Measurements from ENCODE around the gene FKBP1A. TPM values are rescaled to one million over a fixed set of nuclear protein-coding genes. Genes with fewer than 3 reads are reported as not detected.
"Not testable (repeated sequence)": the region's sequence is repeated elsewhere in the genome, so short reads cannot be mapped to it uniquely, and the experiment has no call there.

Gene FKBP1A
- total RNA-seq, 1 donor from 2014 or later, result 276 TPM

DNA sequence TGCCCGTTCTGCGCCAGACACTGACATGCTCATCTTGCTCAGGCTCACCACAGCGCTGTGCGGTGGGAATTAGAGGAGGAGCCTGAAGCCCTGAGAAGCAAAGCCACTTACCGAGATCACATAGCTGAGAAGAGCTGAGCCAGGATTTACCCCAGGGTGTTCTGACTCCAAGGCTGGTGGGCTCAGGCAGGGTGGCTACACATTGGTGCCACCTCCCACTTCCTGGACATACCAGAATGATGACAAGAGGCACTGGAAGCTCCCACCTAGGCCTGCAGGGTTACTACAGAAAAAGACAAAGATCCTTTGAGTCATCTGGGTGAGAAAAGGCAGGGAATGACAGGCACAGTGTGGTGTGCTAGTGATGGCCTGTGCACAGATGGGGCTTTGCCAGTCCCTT, 24.4 kb upstream of the FKBP1A start:
- DNase-seq (ENCODE audit: low read depth in 2 of 2), result peak in 1 of 2 donors; percentile 48

GRCh38 chr20:1415667-1416468, 23.0 kb upstream of the FKBP1A start:
- peak in 1 of 2 donors; percentile 85 for DNase-seq (ENCODE audit: low read depth in 2 of 2)

DNA sequence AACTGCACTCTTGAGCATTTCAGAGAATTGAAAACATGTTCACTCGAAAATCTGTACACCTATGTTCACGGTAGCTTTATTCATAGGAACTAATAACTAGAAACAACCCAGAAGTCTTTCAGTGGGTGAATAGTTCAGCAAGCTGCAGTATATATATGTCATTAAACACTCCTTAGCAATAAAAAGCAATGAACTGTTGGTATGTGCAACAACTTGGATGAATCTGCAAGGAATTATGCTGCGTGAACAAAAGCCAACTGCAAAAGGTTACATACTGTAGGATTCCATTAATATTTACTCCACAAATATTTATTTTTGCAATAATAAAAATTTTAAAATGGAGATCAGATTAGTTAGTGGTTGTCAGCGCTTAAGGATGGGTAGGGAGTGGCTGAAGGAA, 22.1 kb upstream of the FKBP1A start:
- DNase-seq (ENCODE audit: low read depth in 2 of 2), result no peak

GRCh38 chr20:1405801-1406200, 12.9 kb upstream of the FKBP1A start:
- no peak for DNase-seq (ENCODE audit: low read depth in 2 of 2)

DNA sequence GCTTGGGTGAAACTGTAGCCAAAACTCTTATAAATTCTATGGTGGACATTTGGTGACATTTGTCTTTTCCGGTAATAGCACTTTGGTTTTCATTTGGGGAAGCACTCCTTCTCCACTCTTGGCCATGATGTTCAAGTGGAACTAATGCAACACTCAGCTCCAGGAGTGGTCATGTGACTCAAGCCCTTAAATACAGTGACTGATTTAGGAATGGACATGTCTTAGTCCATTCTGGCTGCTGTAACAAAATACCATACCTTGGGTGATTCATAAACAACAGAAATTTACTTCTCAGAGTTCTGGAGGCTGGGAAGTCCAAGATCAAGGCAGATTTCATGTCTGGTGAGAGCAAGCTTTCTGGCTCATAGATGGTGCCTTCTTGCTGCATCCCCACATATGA, 10.8 kb upstream of the FKBP1A start:
- DNase-seq (ENCODE audit: low read depth in 2 of 2), result no peak

- no peak for DNase-seq (ENCODE audit: low read depth in 2 of 2)
These were observed 9.3 kb upstream of the FKBP1A start for GRCh38 chr20:1402149-1402548.

DNA sequence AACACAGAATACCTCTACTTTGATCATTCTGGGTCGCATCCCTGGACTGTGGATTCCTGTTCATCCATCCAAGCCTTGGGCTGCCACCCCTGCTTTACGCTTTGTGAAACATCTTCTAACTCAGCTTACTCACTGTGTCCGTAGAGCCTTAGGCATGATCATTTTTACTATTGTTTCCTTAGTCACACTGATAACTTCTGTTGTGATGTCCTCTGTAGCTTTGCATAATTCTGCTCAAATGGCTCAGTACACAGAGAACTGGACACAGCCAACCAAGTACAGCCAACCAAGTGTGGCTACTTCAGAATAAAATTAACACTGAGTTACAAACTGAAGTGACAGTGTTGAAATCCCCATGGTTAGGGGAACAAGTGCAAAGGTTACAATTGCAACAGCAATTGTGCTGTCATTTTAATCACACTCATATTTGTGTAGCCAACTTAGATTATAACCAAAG, 8.6 kb upstream of the FKBP1A start:
- no peak for DNase-seq (ENCODE audit: low read depth in 2 of 2)

GRCh38 chr20:1399678-1400366, 7.0 kb upstream of the FKBP1A start:
- DNase-seq (ENCODE audit: low read depth in 2 of 2), result peak; percentile 94 to 97

- not testable (repeated sequence) for DNase-seq (ENCODE audit: low read depth in 2 of 2)
These were observed 5.3 kb upstream of the FKBP1A start for GRCh38 chr20:1398185-1398584.

DNA sequence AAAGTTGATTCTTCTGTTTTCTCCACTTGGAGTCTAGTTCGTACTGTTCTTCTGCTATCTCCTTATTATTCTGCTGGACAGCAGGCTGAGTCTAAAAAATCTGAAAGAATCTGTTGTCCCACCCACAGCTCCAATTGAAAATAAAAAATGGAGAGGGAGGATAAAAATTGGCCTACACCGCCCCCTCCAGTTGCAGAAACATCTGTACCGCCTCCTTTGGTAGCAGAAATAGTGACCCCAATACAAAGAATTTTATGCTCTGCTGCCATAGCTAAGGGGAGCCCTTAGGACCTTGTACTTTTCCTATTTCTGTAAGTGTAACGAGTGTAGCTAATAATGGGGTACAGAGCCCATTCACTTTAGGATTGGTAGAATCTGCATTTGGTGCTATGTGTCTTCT, 4.9 kb upstream of the FKBP1A start:
- DNase-seq (ENCODE audit: low read depth in 2 of 2), result no peak

GRCh38 chr20:1396702-1397101, 3.8 kb upstream of the FKBP1A start:
- peak in 1 of 2 donors; percentile 59 for DNase-seq (ENCODE audit: low read depth in 2 of 2)

DNA sequence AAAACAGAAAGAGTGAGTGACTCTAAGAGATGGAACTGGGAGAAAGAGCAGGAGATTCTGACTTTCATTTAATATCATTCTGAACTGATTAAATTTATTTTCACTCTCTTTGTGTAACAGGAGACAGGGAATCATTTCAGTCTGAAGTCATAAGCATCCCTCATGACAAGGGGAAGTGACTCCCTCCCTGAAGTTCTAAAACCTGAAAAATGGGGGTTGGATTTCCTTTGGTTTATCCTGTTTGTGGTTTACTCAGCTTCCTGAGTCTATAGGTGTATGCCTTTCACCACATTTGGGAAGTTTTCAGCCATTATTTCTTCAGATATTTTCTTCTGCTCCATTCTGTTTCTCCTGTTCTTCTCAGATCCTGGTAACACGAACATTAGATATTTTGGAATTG, 3.4 kb upstream of the FKBP1A start:
- DNase-seq (ENCODE audit: low read depth in 2 of 2), result peak; percentile 67 to 88

GRCh38 chr20:1394686-1395085, 1.8 kb upstream of the FKBP1A start:
- no peak for DNase-seq (ENCODE audit: low read depth in 2 of 2)

DNA sequence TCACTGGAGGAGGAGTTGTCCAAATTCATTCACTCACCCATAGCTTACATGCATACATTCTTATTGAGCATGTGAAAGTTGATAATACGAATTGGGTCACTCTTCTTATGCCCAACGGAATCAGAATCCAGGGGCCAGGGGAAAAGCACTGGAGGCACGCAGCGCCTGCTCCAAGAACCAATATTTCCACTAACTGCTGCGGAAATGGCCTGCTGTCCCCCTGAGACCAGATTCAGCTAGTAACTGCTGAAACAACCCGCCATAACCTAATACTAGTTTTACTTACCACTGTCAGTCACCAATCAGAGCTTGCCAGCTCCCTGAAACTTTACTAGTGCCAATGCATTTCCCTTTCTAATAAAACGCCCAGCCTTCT, 641 bp upstream of the FKBP1A start:
- DNase-seq (ENCODE audit: low read depth in 2 of 2), result peak in 1 of 2 donors; percentile 61

DNA sequence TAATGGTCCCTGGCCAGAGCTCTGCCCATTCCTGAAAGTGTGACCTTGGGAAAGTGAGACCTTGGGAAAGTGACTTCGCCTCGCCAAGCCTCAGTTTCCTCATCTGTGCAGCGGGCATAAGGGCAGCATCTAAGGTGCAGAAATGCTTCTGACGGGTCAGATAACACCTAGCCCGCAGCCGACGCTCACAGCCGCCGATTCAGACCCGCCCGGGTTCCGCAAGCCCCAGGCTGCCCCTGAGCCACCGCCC, 486 bp downstream of the FKBP1A start:
- no peak for DNase-seq (ENCODE audit: low read depth in 2 of 2)

DNA sequence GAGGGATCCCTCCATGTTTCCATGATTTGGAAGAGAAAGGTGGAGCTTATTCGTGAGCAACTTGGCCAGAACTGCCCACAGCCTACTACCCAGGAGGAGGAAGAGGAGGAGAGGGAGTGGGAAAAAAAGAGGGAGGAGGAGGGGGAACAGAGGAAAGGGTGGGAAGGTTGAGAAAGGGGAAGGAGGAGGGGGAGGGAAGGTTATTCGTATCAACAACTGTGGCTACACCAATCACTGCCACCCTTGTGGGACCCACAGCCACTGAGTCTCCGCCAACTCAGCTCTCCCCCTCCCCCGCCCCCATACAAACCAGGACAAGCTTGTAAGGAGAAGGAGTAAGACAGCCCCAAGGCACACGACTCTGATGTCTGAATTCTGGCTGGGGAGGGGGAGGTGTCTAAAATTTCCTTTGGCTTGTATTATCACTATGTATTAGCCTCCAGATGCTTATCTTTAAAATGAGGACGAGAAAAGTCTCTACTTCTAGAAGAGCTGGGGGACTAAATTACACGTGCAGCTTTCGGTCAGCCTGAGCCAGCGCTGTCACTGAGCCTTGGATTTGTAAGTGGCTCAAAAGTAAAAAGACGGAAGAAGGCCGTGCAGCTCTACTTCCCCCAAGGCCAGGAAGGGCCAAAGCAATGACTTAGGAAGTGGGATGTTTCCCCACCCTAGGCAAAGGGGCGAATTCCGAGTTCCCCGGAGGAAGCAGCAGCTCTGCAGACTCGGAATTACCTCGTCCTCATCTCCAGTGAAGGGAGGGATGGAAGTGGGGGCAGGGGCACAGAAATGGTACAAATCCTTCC, 1.0 kb downstream of the FKBP1A start:
- peak in 1 of 2 donors; percentile 95 for DNase-seq (ENCODE audit: low read depth in 2 of 2)

DNA sequence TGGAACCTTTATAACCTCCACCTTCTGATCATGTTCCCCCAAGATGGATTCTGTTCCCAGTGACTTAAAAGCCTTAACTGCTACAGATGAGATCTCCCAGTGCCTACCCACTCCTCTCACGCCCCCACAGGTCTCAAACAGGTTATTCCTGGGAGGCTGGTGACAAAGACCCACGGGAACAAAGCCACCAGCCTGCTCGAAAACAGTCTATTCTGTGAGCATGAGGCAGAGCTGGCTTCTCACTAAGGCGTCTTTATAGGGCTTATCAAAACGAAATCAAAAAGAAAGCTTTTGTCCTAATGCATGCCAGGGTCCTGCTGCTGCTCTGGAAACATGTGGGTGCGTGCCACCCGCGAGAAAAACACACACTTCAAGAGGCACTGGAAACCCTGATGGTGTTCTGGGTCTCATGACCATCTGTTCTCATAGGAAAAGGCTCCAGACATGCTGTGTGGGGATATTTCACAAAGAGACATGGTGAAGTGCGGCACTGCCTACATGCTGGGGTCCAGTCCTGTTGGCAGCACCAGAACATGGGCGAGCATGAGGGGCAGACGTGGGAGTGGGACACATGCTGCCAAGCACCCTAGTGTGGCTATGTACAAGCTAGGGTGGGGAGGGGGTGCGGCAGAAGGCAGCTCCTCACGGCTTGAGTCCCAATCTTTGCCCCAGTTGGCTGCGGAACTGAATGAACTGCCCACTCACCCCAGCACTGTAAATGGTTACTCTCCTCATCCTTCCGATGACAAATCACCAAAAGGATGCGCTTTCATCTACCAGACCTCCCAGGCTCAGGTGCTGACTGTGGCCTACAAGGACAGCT, 2.1 kb downstream of the FKBP1A start:
- DNase-seq (ENCODE audit: low read depth in 2 of 2), result peak in 1 of 2 donors; percentile 52

DNA sequence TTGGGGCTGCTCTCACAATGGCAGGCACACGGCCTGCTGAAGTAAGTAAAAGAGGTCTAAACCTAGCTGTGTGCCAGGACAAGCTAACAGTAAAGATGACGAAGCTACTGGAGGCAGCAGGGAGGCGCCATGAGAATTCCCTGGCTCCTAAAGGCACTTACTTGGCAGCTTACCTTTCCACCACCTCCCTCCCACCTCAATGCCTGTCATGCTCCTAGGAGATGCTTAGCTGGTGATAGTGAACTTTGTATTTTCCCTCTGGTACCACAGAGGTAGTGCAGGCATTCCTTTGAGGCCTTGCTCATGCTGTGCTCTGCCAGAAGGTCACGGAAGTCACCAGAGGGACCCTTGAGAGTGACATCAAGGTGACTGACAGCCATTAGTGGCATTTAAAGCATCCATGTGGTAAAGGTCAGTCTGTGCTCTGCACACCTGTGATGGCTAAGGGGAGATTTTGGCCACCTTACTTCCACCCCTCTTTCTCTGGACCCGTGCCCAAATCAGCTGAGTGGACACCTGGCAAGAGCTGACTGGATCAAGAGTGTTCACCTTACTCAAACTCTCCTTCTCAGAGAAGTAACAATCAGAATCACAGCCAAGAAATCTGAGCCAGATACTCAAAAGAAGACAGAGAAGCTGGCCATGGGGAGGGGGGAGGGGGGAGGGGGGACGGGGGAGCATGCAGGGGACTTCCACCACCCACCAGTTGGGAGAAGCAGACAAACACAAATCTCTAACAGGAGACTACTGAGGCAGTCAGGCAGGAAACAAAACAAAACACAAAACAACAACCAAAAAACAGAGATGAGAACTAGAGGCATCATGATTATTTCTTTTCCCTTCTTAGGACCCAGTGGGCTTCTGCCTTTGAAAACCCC, 2.9 kb downstream of the FKBP1A start:
- DNase-seq (ENCODE audit: low read depth in 2 of 2), result peak in 1 of 2 donors; percentile 53

DNA sequence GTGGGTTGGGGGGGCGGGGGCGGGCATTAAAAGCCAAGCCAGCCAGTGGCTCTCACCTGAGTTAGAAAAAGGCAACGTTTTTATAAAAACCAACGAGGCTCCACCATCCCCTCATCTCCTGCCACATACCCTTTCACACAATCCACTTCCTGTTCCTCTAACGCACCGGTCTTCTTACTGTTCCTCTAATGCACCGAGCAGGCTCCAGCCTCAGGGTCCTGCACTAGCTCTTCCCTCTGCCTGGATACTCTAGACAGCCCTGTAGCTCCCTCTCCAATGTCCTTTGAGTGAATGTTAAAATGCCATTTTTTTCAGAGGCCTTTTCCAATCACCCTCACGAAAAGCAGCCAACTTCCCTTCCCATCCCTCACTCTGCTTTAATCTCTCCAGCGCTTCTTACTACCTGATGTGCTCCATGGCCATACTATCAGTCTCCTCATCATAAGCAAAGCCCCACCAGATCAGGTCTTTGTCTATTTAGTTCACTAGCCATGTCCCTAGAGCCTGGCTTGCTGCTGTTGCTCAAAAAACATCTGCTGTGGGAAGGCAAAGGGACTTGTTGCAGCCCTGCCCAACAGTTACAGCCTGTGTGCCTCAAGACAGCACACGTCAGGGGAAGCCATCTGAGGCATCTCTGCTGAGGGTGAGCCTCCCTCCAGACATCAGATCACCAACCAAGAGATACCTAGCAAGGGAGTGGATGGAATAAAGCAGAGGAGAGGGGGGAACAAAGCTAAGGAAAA, 3.9 kb downstream of the FKBP1A start:
- no peak for DNase-seq (ENCODE audit: low read depth in 2 of 2)

DNA sequence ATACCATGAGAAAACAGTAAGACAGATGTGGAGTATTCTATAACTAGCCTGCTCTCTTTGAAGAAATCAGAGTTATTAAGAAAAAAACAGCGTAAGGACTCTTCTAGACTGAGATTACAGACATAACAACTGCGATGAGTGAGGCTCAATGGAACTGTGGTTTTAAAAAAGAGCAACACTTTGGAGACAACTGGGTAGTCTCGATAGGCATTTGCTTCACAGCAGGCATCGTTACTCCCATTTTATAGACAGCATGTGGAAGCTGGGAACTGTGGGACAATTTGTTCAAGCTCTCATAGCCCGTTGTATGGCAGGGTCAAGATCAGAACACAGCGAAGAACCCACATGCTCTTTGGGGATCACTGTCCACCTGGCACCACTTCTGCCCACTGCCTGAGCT, 4.6 kb downstream of the FKBP1A start:
- no peak for DNase-seq (ENCODE audit: low read depth in 2 of 2)
